ENCODE data around the gene HES6.

HES6 gene

GRCh38 chr2:238239863-238240756, at the start of gene HES6:
Gene HES6, minus strand, starts transcription at chr2:238240038. Its CDS starts 133 bp downstream, at chr2:238239905.
- no peaks in the 10 kb centered on the region for H3K9me3 ChIP-seq (ENCODE audit: insufficient read depth, low read depth, low read length)
- H3K4me3 ChIP-seq (ENCODE audit: low read length) = peak within 1 kb of the TSS; percentile 71
- no peak within 1 kb of the TSS for H3K27ac ChIP-seq (ENCODE audit: low read length)
- peaks cover 6% of the 10 kb centered on the region; the same call in 1 of the 2 replicates for H3K4me1 ChIP-seq (ENCODE audit: insufficient read depth, low read length)
- peak within 1 kb of the TSS; percentile 65 for H3K9ac ChIP-seq (ENCODE audit: low read depth, low read length)
- peaks cover 60% of the 10 kb centered on the region for H3K27me3 ChIP-seq (ENCODE audit: insufficient read depth, low read length)
- no peaks in the 10 kb centered on the region for H3K36me3 ChIP-seq (ENCODE audit: insufficient read depth, low read depth, low read length)

GRCh38 chr2:238289574-238289973, 49.7 kb upstream of the HES6 start:
- Histone ChIP-seq H3K27me3 (ENCODE audit: insufficient read depth, low read length) (peaks cover 22% of the 10 kb centered on the region; the same call in 1 of the 2 replicates), H3K9me3 (ENCODE audit: insufficient read depth, low read depth, low read length) (no peaks in the 10 kb centered on the region), H3K4me3 (ENCODE audit: low read length) (peak overlapping the region; percentile 76), H3K4me1 (ENCODE audit: insufficient read depth, low read length) (peaks cover 24% of the 10 kb centered on the region), H3K27ac (ENCODE audit: low read length) (no peak overlapping the region), H3K36me3 (ENCODE audit: insufficient read depth, low read depth, low read length) (no peaks in the 10 kb centered on the region), H3K9ac (ENCODE audit: low read depth, low read length) (peak overlapping the region; percentile 69; the same call in 1 of the 2 replicates)

- no peaks in the 10 kb centered on the region for H3K36me3 ChIP-seq (ENCODE audit: insufficient read depth, low read depth, low read length)
- peaks cover 22% of the 10 kb centered on the region; the same call in 1 of the 2 replicates for H3K27me3 ChIP-seq (ENCODE audit: insufficient read depth, low read length)
- H3K9ac ChIP-seq (ENCODE audit: low read depth, low read length) = peak overlapping the region; percentile 69; the same call in 1 of the 2 replicates
- H3K4me3 ChIP-seq (ENCODE audit: low read length) = peak overlapping the region; percentile 82
- H3K9me3 ChIP-seq (ENCODE audit: insufficient read depth, low read depth, low read length) = no peaks in the 10 kb centered on the region
- H3K27ac ChIP-seq (ENCODE audit: low read length) = no peak overlapping the region
- peaks cover 24% of the 10 kb centered on the region for H3K4me1 ChIP-seq (ENCODE audit: insufficient read depth, low read length)
Observed at GRCh38 chr2:238288650-238289573, 49.1 kb upstream of the HES6 start.

GRCh38 chr2:238287737-238288649, 48.2 kb upstream of the HES6 start, which contains the start of gene PER2:
Gene PER2, minus strand, starts transcription at chr2:238288610. Its CDS starts 10,674 bp downstream, at chr2:238277936.
- Histone ChIP-seq H3K36me3 (ENCODE audit: insufficient read depth, low read depth, low read length) (no peaks in the 10 kb centered on the region), H3K27ac (ENCODE audit: low read length) (no peak within 1 kb of the TSS), H3K9me3 (ENCODE audit: insufficient read depth, low read depth, low read length) (no peaks in the 10 kb centered on the region), H3K4me3 (ENCODE audit: low read length) (peak within 1 kb of the TSS; percentile 82), H3K27me3 (ENCODE audit: insufficient read depth, low read length) (peaks cover 22% of the 10 kb centered on the region; the same call in 1 of the 2 replicates), H3K4me1 (ENCODE audit: insufficient read depth, low read length) (peaks cover 24% of the 10 kb centered on the region), H3K9ac (ENCODE audit: low read depth, low read length) (peak within 1 kb of the TSS; percentile 72; the same call in 1 of the 2 replicates)

- peak overlapping the region; percentile 72; the same call in 1 of the 2 replicates for H3K9ac ChIP-seq (ENCODE audit: low read depth, low read length)
Observed at GRCh38 chr2:238286987-238287736, 47.3 kb upstream of the HES6 start.

GRCh38 chr2:238286551-238286950, 46.7 kb upstream of the HES6 start:
- no peak overlapping the region for H3K4me3 ChIP-seq (ENCODE audit: low read length)
- peak overlapping the region; percentile 28; the same call in 1 of the 2 replicates for H3K9ac ChIP-seq (ENCODE audit: low read depth, low read length)
- H3K27ac ChIP-seq (ENCODE audit: low read length) = no peak overlapping the region
- no peaks in the 10 kb centered on the region for H3K9me3 ChIP-seq (ENCODE audit: insufficient read depth, low read depth, low read length)
- peaks cover 22% of the 10 kb centered on the region; the same call in 1 of the 2 replicates for H3K27me3 ChIP-seq (ENCODE audit: insufficient read depth, low read length)
- H3K4me1 ChIP-seq (ENCODE audit: insufficient read depth, low read length) = peaks cover 24% of the 10 kb centered on the region
- H3K36me3 ChIP-seq (ENCODE audit: insufficient read depth, low read depth, low read length) = no peaks in the 10 kb centered on the region

More at GRCh38 chr2:238286987-238287736, 47.3 kb upstream of the HES6 start:
- Histone ChIP-seq H3K27ac (ENCODE audit: low read length) (no peak overlapping the region), H3K4me1 (ENCODE audit: insufficient read depth, low read length) (peaks cover 24% of the 10 kb centered on the region), H3K27me3 (ENCODE audit: insufficient read depth, low read length) (peaks cover 22% of the 10 kb centered on the region; the same call in 1 of the 2 replicates), H3K36me3 (ENCODE audit: insufficient read depth, low read depth, low read length) (no peaks in the 10 kb centered on the region), H3K9me3 (ENCODE audit: insufficient read depth, low read depth, low read length) (no peaks in the 10 kb centered on the region), H3K4me3 (ENCODE audit: low read length) (peak overlapping the region; percentile 82)

GRCh38 chr2:238286095-238286494, 46.3 kb upstream of the HES6 start:
- Histone ChIP-seq H3K27me3 (ENCODE audit: insufficient read depth, low read length) (peaks cover 22% of the 10 kb centered on the region; the same call in 1 of the 2 replicates), H3K4me3 (ENCODE audit: low read length) (no peak overlapping the region), H3K4me1 (ENCODE audit: insufficient read depth, low read length) (peaks cover 24% of the 10 kb centered on the region), H3K27ac (ENCODE audit: low read length) (no peak overlapping the region), H3K9ac (ENCODE audit: low read depth, low read length) (peak overlapping the region; percentile 28; the same call in 1 of the 2 replicates), H3K9me3 (ENCODE audit: insufficient read depth, low read depth, low read length) (no peaks in the 10 kb centered on the region), H3K36me3 (ENCODE audit: insufficient read depth, low read depth, low read length) (no peaks in the 10 kb centered on the region)

GRCh38 chr2:238285653-238286082, 45.8 kb upstream of the HES6 start:
- Histone ChIP-seq H3K4me1 (ENCODE audit: insufficient read depth, low read length) (peaks cover 24% of the 10 kb centered on the region), H3K4me3 (ENCODE audit: low read length) (no peak overlapping the region), H3K9me3 (ENCODE audit: insufficient read depth, low read depth, low read length) (no peaks in the 10 kb centered on the region), H3K27ac (ENCODE audit: low read length) (no peak overlapping the region), H3K9ac (ENCODE audit: low read depth, low read length) (peak overlapping the region; percentile 37; the same call in 1 of the 2 replicates), H3K36me3 (ENCODE audit: insufficient read depth, low read depth, low read length) (no peaks in the 10 kb centered on the region), H3K27me3 (ENCODE audit: insufficient read depth, low read length) (peaks cover 22% of the 10 kb centered on the region; the same call in 1 of the 2 replicates)

- H3K4me3 ChIP-seq (ENCODE audit: low read length) = no peak overlapping the region
- H3K4me1 ChIP-seq (ENCODE audit: insufficient read depth, low read length) = peaks cover 21% of the 10 kb centered on the region
- H3K27me3 ChIP-seq (ENCODE audit: insufficient read depth, low read length) = peaks cover 22% of the 10 kb centered on the region; the same call in 1 of the 2 replicates
- H3K27ac ChIP-seq (ENCODE audit: low read length) = no peak overlapping the region
- no peaks in the 10 kb centered on the region for H3K36me3 ChIP-seq (ENCODE audit: insufficient read depth, low read depth, low read length)
- H3K9me3 ChIP-seq (ENCODE audit: insufficient read depth, low read depth, low read length) = no peaks in the 10 kb centered on the region
- H3K9ac ChIP-seq (ENCODE audit: low read depth, low read length) = peak overlapping the region; percentile 37; the same call in 1 of the 2 replicates
Observed at GRCh38 chr2:238284802-238285515, 45.1 kb upstream of the HES6 start.
